Cardiac septum (tissue), 1 donor: ENCODE measurements around the gene IGSF1. TPM values are rescaled to one million over a fixed set of nuclear protein-coding genes. Genes with fewer than 3 reads are reported as not detected.

Experiments used
- DNase-seq: peaks from one replicate; pipeline ENCODE4 v3.0.0-alpha.2; 2020; ENCODE audit warnings: low spot score
- intact Hi-C: fragments of 100-400 bp; cut with DNase I; formaldehyde crosslinking; loops from one replicate; pipeline ENCODE4 v1.14.0; 2022
- long read RNA-seq: library from polyadenylated mRNA; unstranded; transcript quantifications from one replicate; pipeline ENCODE4 v2.0.0, GENCODE V29; 2021
- total RNA-seq: library from RNA; stranded (reverse); fragmentation: NEBNext Ultra II Directional; extraction: Animal tissue kit (Norgen Biotek cat#: 25700); gene quantifications from one replicate; pipeline ENCODE4 v1.2.1, GENCODE V29; 2021
- donor health status: DM: no; HTN: no; CAD: no.

IGSF1 gene, protein sequence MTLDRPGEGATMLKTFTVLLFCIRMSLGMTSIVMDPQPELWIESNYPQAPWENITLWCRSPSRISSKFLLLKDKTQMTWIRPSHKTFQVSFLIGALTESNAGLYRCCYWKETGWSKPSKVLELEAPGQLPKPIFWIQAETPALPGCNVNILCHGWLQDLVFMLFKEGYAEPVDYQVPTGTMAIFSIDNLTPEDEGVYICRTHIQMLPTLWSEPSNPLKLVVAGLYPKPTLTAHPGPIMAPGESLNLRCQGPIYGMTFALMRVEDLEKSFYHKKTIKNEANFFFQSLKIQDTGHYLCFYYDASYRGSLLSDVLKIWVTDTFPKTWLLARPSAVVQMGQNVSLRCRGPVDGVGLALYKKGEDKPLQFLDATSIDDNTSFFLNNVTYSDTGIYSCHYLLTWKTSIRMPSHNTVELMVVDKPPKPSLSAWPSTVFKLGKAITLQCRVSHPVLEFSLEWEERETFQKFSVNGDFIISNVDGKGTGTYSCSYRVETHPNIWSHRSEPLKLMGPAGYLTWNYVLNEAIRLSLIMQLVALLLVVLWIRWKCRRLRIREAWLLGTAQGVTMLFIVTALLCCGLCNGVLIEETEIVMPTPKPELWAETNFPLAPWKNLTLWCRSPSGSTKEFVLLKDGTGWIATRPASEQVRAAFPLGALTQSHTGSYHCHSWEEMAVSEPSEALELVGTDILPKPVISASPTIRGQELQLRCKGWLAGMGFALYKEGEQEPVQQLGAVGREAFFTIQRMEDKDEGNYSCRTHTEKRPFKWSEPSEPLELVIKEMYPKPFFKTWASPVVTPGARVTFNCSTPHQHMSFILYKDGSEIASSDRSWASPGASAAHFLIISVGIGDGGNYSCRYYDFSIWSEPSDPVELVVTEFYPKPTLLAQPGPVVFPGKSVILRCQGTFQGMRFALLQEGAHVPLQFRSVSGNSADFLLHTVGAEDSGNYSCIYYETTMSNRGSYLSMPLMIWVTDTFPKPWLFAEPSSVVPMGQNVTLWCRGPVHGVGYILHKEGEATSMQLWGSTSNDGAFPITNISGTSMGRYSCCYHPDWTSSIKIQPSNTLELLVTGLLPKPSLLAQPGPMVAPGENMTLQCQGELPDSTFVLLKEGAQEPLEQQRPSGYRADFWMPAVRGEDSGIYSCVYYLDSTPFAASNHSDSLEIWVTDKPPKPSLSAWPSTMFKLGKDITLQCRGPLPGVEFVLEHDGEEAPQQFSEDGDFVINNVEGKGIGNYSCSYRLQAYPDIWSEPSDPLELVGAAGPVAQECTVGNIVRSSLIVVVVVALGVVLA (N-terminal part only)
- total RNA-seq: 16.3 TPM
- long read RNA-seq, partial matches to known transcripts: 34 of 50 reads
- long read RNA-seq, other reads (novel, unspliced or antisense): 14 of 50 reads

- intact Hi-C loops: no loop called here
- no peak for DNase-seq
Observed at GRCh38 chrX:131288738-131289511, at the start of gene IGSF1. Gene IGSF1, minus strand, starts transcription at chrX:131289306. Its CDS starts 2,632 bp downstream, at chrX:131286674.

DNA sequence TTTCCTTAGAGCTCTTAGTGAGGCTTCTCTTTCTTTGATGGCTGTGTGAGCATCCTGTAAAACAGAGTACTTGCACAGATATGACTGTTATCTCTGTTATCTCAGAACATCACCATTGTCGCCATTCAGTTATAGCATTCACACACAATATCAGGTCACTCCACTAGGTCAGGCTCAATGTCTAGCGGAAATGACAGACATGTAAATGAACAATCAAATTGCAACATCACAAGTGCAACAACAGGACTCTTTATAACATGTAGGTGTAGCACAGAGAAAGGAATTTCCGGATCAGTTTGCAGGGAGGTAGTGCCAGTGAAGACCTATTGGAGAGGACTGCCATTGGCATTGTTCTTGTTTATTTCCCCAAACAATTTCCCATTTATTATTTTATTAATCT lies 43.2 kb upstream of the IGSF1 start:
- DNase-seq: no peak
- intact Hi-C loops: no loop called here

- intact Hi-C loops: no loop called here
- DNase-seq: no peak
Observed at GRCh38 chrX:131331152-131331551, 42.0 kb upstream of the IGSF1 start.

DNA sequence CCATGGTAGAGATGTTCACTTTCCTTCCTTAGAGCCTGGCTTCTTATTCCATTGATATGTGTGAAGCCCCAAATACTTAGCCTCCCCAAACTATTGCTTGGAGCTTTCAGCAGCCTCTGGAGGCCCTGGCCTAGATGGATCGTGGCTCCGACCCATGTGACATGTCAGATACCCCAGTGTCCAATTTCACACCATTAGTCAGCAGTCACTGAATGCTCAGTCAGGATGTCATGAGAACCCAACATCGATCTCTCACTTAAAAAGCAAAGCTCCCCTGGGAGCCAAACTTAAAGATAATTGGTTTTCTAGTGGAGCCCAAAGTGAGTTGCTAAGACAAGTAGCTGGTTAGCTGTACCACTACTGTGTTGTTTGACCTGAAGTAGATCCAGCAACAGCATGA lies 41.6 kb upstream of the IGSF1 start:
- DNase-seq: no peak
- intact Hi-C loops: no loop called here

GRCh38 chrX:131322651-131323050 lies 33.5 kb upstream of the IGSF1 start:
- no peak for DNase-seq

GRCh38 chrX:131317326-131317725 lies 28.2 kb upstream of the IGSF1 start:
- intact Hi-C loops: no loop called here

More at GRCh38 chrX:131322651-131323050, 33.5 kb upstream of the IGSF1 start:
- intact Hi-C loops: no loop called here

GRCh38 chrX:131316260-131316659 lies 27.2 kb upstream of the IGSF1 start:
- intact Hi-C loops: no loop called here
- DNase-seq: no peak

More at GRCh38 chrX:131317326-131317725, 28.2 kb upstream of the IGSF1 start:
- DNase-seq: no peak

- DNase-seq: no peak
- intact Hi-C loops: no loop called here
Observed at GRCh38 chrX:131308980-131309379, 19.9 kb upstream of the IGSF1 start.

DNA sequence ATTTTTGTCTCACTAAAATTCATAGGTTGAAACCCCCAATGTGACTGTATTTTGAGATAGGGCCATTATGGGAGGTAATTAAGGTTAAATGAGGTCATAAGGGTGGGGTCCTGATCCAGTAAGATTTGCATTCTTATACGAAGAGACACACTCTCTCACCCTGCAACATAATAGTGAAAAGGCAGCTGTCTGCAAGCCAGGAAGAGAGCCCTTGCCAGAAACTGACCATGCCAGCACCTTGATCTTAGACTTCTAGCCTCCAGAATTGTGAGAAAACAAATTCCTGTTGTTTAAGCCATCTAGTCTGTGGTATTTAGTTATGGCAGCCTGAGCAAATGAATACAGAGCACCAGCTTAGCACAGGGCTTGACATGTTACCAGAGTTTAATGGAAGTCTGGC lies 17.5 kb upstream of the IGSF1 start:
- intact Hi-C loops: no loop called here
- no peak for DNase-seq

DNA sequence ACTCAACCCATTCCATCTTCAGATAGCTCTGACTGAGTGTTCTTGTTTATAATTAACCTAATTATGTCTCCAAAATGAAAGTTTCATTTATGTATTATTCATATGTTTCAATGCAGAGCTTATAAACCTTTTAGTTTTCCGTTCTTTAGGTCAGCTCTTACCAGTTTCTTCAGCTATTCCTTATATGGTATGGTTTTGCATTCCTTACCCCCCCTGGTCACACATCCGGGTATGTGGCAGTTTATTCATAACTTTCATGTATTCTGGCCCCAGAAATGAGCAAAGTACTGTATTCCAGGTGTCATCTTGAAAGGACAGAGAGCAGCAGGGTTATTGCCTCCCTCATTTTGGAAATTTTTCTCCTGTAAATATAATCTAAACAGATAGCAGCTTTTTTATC lies 16.8 kb upstream of the IGSF1 start:
- DNase-seq: no peak
- intact Hi-C loops: no loop called here

DNA sequence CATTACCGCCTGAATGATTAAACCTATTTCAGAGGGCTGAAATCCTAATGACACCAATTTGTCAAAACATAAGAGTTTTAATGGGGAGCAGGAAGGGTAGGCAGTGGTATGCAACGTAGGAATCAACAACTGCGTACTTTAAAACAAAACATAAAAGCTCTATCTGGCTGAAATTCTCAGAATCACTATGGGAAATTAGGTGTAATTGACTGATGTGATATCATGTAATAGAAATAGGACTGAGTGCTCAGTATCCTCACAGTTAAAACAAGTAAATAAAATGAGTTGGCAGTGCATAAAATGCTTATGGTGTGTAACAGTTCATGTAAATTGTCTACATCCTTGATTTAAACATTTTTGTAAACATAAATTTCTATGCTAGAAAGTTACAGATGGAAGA lies 13.6 kb upstream of the IGSF1 start:
- intact Hi-C loops: no loop called here
- DNase-seq: no peak

- DNase-seq: no peak
- intact Hi-C loops: no loop called here
Observed at GRCh38 chrX:131301155-131301554, 12.0 kb upstream of the IGSF1 start.

GRCh38 chrX:131298846-131299245 lies 9.7 kb upstream of the IGSF1 start:
- intact Hi-C loops: no loop called here
- no peak for DNase-seq

DNA sequence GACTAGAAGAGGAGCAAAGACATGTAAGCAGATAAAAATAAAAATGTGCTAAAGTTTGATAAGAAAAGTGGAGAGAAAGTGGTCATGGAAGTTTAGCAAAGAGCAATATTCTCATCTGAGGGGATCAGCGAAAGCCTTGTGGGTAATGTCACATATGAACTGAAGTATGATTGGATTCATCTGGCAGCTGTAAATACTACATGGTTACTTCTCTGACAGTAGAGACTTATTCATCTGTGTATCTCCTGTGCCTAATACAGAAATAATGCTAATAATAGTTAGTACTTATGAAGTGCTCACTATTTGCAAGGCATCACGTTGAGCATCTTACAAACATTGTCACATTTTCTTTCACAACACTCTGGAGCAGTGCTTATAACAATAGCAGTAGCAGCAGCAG lies 8.9 kb upstream of the IGSF1 start:
- intact Hi-C loops: no loop called here
- no peak for DNase-seq

DNA sequence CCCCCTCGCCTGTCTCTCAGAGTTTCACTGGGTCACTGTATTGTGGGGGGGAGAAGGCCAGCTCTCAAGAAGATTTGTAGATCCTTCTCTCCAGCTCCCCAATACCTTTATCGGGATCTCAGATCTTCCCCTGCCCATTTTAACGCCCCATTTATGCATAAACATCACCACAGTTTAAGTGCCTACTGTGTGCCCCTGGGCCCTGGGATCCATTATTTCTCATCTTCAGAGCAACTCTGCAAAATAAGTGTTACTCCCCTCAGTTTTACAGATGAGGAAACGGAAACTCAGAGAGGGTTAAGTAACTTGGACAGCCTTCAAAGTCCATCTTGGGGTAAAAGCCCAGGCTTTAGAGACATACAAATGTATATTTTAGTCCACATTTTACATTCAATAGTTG lies 421 bp upstream of the IGSF1 start:
- no peak for DNase-seq
- intact Hi-C loops: no loop called here

DNA sequence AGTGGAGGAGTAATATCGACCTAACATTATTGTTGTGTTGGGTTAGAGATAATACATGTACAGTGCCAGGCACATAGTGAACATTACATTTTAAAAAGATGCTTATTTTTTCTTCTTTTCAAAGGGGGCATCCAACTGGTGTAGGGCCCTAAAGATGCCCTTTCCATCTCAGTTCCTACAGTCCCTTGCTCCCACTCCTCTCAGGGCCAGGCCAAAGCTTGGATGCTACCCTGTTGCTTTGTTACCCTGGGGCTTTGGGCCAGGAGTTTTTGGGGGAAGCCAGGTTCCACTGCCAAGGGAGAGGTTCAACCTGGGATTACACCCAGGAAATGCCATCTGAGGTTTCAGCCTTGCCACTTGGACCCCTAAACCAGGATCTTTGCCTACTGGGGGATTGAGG lies 918 bp downstream of the IGSF1 start:
- DNase-seq: no peak
- intact Hi-C loops: no loop called here

DNA sequence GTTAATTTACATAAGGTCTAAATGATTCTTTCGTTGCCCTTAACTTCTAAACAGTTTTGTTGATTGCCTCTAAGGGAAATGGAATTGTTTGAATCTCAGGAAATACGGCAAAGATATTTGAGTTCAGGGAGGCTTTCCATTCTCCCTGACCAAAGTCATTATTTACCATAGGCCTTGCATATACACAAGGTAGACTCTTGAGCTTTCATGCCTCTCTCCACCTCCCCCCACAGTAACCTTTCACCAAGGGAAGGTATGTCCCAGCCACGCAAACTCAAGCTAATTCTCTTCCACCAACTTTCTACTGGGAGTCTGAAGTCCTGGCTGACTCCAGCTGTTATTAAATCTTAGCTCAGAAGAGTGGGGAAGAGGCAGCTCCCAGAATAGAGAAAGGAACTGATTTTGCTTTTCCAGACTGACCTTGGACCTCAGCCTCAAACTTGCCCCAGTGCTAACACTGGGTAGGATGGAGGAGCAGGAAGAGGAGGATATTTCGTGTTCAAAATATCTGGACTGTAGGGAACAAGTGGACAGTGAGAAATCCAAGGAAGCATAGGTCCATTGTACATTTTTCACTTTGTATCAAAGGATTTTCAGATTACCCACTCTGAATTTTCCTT lies 1.4 kb downstream of the IGSF1 start:
- DNase-seq: no peak
- intact Hi-C loops: no loop called here

DNA sequence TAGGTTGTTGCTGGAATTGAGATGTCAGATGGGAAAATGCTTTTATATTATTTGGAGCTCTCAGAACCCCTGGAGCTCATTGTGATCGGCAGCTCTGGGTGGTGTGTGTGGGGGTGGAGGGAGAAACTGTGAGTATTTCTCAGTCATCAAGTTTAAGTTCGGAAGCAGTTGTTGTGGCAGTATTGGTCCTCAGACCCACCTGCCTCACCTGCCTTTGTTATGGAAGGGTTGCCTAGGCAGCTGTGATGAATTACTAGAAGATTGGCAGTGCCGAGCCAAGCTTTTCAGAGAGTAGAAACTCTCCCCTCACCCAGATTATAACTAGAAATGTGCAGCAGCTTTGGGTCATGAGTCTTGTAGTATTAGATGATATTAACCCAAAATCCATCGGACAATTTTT lies 9.5 kb downstream of the IGSF1 start:
- intact Hi-C loops: no loop called here
- no peak for DNase-seq

- intact Hi-C loops: no loop called here
- no peak for DNase-seq
Observed at GRCh38 chrX:131279197-131279596, 9.9 kb downstream of the IGSF1 start.
